Prostate gland (tissue), 2 donors: ENCODE results near the gene PLVAP.

ENCODE experiments used
- CTCF ChIP-seq, 4 experiments: fragments of 200-600 bp in 2 of 4; fragments of 450-650 bp in 2 of 4; sonication (generic) in 2 of 4; IDR thresholded peaks; 1 replicate in 3 of 4; 2 replicates in 1 of 4; pipeline ENCODE4 v1.5.1; 2016 to 2019; ENCODE audit warnings: antibody characterized with exemption in 4 of 4, mild to moderate bottlenecking in 2 of 4, moderate library complexity in 2 of 4
- POLR2A ChIP-seq: fragments of 450-650 bp; IDR thresholded peaks from one replicate; pipeline ENCODE4 v1.6.1; 2016; ENCODE audit warnings: antibody characterized with exemption, mild to moderate bottlenecking

GRCh38 chr19:17326595-17326966 is 50.6 kb downstream of the PLVAP start:
- TF ChIP-seq CTCF (IDR thresholded peaks at IDR 0.05) (no peak), POLR2A (no peak)
